Measurements from ENCODE around the gene CYB561D1.

CYB561D1 gene

DNA sequence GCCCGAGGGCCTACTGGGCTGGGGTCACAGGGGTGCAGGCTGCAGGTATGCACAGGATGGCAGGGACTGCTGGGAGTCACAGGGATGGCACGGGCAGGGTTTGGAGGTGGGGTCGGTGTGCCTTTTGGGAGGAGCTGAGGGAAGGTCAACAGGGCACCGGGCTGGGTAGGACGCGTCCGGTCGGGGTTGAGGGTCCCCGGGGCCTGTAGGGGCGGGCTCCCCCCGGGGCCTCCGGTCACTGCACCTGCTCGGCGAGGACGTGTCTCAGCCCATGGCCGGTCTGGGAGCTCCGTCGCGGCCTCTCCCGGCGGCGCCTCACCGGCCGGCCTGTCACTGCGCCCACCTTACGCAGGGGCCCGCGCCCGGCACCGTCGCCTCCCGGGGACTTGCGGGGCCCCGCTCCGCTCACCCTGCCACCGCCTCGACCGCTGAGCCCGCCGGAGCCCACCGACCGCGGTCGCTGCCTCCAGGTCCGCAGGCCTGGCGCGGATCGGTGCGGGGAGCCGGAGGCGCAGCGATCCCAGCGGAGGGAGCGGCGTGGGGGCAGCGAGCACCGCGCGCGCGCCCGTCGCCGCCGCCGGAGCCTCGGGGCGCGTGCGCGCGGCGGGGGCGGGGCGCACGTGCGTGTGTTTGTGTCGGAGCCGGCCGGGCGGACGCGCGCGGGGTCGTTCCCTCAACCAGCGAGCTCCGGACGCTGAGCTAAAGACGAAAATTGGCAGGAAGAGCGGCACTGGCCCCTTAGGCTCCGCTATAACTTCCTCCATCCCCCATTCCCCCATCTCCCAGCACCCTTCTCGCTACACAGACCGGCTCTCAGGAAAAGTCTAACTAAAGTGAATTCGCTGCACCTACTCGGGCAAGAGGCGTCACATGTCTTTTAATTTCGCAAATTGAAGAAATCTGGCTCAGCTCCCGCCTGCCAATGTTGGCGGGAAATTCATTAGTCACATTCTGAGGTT, 15.6 kb downstream of the CYB561D1 start, which contains the start of gene AMIGO1:
Gene AMIGO1, minus strand, starts transcription at position 552 of the 959 bp plus-strand sequence. CDS start 815 bp downstream, outside the sequence.
- TF ChIP-seq Cebpa-rat (IDR thresholded peaks at IDR 0.05) = no peak
- H3K36me3 ChIP-seq = peaks cover 0 to 3% (median 0%) of the 10 kb centered on the region in 11 experiments; a peak in 1 of 22 replicates
- H3K4me2 ChIP-seq = peak within 1 kb of the TSS; percentile 89 to 99 (median 97)
- H3K9me3 ChIP-seq (replicated peaks in 1 of 11) = no peaks in the 10 kb centered on the region
- no peaks in the 10 kb centered on the region for H4K20me1 ChIP-seq
- H3K9ac ChIP-seq = peak within 1 kb of the TSS; percentile 65 to 83 (median 80)
- peak within 1 kb of the TSS; percentile 62 to 85 (median 74) for H3K4me3 ChIP-seq
- H3K4me1 ChIP-seq = peaks cover 10 to 21% (median 15%) of the 10 kb centered on the region in 10 experiments
- H3K27me3 ChIP-seq = peaks cover 0 to 4% (median 0%) of the 10 kb centered on the region in 11 experiments; a peak in 1 of 22 replicates
- peak within 1 kb of the TSS in 10 of 11 experiments; percentile 27 to 64 (median 46); a peak in 16 of 22 replicates for H3K27ac ChIP-seq

DNA sequence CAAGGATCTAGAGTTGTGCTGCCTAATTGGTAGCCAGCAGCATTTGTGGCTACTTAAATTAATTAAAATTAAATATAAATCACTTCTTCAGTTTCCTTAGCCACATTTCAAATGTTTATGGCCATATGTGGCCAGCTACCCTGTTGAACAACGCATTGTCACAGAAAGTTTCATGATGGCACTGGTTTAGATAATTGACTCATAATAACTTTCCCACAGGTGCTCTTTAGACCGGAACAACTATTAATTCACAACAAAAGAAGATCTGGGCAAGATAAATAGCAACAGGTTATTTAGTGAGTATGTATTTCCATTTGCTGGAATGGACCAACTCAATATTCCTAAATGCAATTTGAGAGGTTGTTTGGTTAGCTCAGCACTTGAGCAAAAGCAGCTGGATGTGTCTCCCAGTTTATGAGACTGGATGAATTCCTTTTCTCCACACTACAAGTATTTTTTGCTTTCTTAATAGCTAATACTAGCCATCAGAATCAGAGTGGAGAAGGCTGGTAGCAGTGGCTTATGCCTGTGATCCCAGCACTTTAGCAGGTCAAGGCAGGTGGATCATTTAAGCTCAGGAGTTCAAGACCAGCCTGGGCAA, 19.3 kb downstream of the CYB561D1 start:
- no peak for TF ChIP-seq Cebpa-rat (IDR thresholded peaks at IDR 0.05)
- H3K4me3 ChIP-seq = no peak overlapping the region
- no peaks in the 10 kb centered on the region for H3K9me3 ChIP-seq (replicated peaks in 1 of 11)
- H3K9ac ChIP-seq = no peak overlapping the region
- H4K20me1 ChIP-seq = no peaks in the 10 kb centered on the region
- peaks cover 0 to 4% (median 0%) of the 10 kb centered on the region in 11 experiments; a peak in 1 of 22 replicates for H3K27me3 ChIP-seq
- H3K4me2 ChIP-seq = no peak overlapping the region
- H3K4me1 ChIP-seq = peaks cover 6 to 18% (median 14%) of the 10 kb centered on the region in 10 experiments
- no peaks in the 10 kb centered on the region for H3K36me3 ChIP-seq
- H3K27ac ChIP-seq = no peak overlapping the region

DNA sequence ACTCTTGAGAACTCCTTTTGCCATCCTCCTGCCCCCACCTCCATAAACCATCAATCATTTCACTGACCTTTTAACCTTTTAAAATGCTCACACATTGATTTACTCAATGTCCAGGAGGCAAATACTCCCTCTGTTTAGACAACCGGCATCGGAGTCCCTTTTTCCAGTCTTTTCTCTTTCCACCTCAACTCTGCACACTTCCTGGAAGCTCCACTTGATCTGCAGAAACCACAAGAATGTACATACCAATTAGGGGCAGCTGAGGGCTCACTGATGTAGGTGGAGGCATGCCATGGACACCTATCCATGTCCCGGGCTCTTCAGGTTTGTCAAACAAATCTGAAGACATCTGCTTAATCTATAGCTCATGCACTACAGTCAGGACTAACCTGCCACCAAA, 21.0 kb downstream of the CYB561D1 start:
- TF ChIP-seq Cebpa-rat (IDR thresholded peaks at IDR 0.05) = no peak
- no peaks in the 10 kb centered on the region for H3K36me3 ChIP-seq
- 0 out of 22 replicates have a peak, but pooled peaks cover 0 to 4% (median 0%) of the 10 kb centered on the region in 11 experiments for H3K27me3 ChIP-seq
- no peaks in the 10 kb centered on the region for H3K9me3 ChIP-seq (replicated peaks in 1 of 11)
- H3K4me1 ChIP-seq = peaks cover 5 to 8% (median 7%) of the 10 kb centered on the region in 10 experiments
- H3K9ac ChIP-seq = no peak overlapping the region
- H3K27ac ChIP-seq = no peak overlapping the region
- H3K4me3 ChIP-seq = no peak overlapping the region
- no peak overlapping the region for H3K4me2 ChIP-seq
- H4K20me1 ChIP-seq = no peaks in the 10 kb centered on the region

DNA sequence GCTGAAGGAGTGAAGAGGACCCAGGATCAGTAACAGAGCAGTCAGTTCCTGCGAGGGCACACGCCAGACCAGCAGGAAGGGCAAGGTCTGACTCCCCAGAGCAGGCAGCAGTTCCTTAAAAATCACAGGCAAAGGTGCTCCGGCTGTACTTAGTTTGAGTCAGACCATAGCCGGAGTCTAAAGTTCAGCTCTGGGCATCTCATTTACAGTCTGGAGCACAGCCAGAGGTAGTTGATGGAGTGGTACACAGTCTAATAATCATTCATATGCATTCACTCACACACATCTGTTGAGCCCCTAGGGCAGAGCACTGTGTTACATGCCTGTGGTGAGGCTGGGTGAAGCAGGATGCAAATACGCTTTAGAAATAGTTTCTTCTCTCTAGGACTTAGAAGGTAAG, 23.0 kb downstream of the CYB561D1 start:
- Histone ChIP-seq H3K4me1 (no peaks in the 10 kb centered on the region; a peak in 1 of 20 replicates), H3K27ac (no peak overlapping the region), H4K20me1 (no peaks in the 10 kb centered on the region), H3K27me3 (no peaks in the 10 kb centered on the region), H3K9ac (no peak overlapping the region), H3K9me3 (replicated peaks in 1 of 11) (no peaks in the 10 kb centered on the region), H3K4me2 (no peak overlapping the region), H3K36me3 (no peaks in the 10 kb centered on the region), H3K4me3 (no peak overlapping the region)
- no peak for TF ChIP-seq Cebpa-rat (IDR thresholded peaks at IDR 0.05)

DNA sequence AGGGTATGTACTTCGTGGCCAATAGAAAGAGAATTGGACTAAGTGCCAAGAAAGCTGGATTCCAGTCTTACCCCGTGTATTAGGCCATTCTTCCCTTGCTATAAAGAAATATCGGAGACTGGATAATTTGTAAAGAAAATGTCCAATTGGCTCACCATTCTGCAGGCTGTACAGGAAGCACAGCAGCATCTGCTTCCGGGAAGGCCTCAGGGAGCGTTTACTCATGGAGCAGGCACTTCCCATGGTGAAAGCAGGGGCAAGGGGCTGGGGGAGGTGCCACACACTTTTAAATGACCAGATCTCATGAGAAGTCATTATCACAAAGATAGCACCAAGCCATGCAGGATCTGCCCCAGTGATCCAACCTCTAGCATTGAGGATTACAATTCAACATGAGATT, 23.4 kb downstream of the CYB561D1 start:
- no peak for TF ChIP-seq Cebpa-rat (IDR thresholded peaks at IDR 0.05)
- Histone ChIP-seq H3K36me3 (no peaks in the 10 kb centered on the region), H3K27me3 (no peaks in the 10 kb centered on the region), H3K27ac (no peak overlapping the region), H3K4me1 (no peaks in the 10 kb centered on the region; a peak in 1 of 20 replicates), H4K20me1 (no peaks in the 10 kb centered on the region), H3K9me3 (replicated peaks in 1 of 11) (no peaks in the 10 kb centered on the region), H3K4me3 (no peak overlapping the region), H3K4me2 (no peak overlapping the region), H3K9ac (no peak overlapping the region)

DNA sequence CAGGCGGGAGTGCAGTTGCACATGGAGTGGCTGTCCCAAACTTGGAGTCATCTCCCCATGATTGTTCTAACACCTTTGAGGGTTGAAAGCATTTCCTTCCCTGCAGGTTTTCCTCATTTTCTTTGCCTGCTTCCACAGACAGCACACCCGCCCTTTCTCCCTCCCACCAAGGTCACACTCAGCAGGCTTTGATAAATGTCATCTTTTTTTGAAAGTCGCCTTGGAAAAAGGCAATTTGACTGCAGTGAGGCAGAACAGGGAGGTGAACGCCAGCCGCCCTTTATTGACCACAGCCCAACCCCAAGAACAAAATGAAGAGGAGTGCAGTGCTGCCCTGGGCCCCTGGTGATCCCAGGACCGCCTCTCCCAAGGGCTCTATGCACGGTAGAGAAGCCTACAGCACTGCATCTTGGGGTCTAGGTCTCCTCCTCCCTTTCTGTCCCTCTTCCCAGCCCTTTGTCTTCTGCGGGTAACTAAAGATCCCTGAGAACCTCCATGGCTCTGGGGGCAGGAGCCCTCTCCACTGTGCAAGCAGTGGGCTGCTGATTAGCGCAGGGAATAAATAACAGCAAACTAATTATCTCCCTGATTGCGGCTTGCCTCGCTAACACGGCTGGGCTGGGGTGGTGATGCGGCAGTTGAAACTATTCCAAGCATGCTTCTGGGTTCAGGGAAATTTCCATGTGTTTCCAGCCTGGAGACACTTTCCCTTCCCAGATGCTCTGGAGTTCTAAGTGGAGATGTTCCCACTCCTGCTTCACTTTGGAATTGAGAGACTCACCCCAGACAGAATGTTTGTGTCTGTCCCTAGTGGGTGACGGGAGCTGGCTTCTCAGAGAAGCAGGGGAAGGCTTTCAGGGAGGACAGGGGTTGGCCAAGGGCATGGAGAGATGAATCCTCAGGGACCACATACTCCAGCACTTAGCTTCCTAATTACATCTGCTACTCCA, 27.4 kb downstream of the CYB561D1 start:
- TF ChIP-seq Cebpa-rat (IDR thresholded peaks at IDR 0.05) = no peak
- Histone ChIP-seq H3K27ac (no peak overlapping the region), H3K4me2 (no peak overlapping the region), H3K4me1 (no peaks in the 10 kb centered on the region; a peak in 1 of 20 replicates), H3K27me3 (no peaks in the 10 kb centered on the region), H3K9me3 (replicated peaks in 1 of 11) (no peaks in the 10 kb centered on the region), H3K4me3 (no peak overlapping the region), H3K36me3 (no peaks in the 10 kb centered on the region), H4K20me1 (no peaks in the 10 kb centered on the region), H3K9ac (no peak overlapping the region)

DNA sequence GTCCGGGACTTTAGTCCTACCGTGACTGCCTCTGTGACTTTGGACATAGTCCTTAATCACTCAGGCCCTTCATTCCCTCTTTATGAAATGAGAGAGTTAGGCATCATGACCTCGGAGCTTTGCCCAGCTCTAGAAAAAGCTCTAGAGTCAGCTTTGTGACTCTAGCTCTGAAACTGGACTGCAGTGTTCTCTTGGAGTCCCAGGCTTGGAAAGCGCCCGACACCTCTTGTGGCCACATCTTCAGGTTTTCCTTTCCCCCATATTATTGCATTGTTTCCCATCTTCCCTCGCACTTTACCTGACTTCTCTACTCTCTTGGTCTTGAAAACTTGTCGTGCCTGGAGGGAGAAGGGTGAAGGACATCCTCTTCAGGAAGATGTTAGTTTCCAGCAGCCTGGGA, 28.1 kb downstream of the CYB561D1 start:
- H3K36me3 ChIP-seq = no peaks in the 10 kb centered on the region
- H3K27me3 ChIP-seq = no peaks in the 10 kb centered on the region
- H4K20me1 ChIP-seq = no peaks in the 10 kb centered on the region
- peaks cover 0 to 3% (median under 1%) of the 10 kb centered on the region in 10 experiments; a peak in 9 of 20 replicates for H3K4me1 ChIP-seq
- TF ChIP-seq Cebpa-rat (IDR thresholded peaks at IDR 0.05) = no peak
- no peak overlapping the region for H3K4me2 ChIP-seq
- no peaks in the 10 kb centered on the region for H3K9me3 ChIP-seq (replicated peaks in 1 of 11)
- no peak overlapping the region for H3K4me3 ChIP-seq
- H3K27ac ChIP-seq = no peak overlapping the region
- H3K9ac ChIP-seq = no peak overlapping the region

DNA sequence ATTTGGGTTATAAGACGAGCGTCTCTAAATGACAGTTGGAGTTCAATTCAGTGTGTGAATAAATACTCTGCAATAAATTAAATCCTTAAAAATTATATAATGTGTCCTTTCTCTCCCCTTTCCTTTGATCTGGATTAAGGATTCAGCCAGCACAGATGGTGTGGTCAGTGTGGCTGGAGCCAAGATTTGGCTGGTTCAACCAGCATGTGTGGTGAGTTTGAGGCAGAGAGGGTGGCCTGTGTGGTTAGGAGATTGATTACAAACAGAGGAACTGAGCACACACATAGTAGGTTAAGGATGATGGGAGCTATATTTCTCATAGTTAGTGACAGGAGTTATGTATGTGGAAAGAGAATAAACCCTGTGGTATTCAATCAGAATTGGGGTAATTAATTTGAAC, 29.8 kb downstream of the CYB561D1 start:
- Histone ChIP-seq H3K9me3 (replicated peaks in 1 of 11) (no peaks in the 10 kb centered on the region), H4K20me1 (no peaks in the 10 kb centered on the region), H3K9ac (no peak overlapping the region), H3K36me3 (no peaks in the 10 kb centered on the region), H3K4me1 (peaks cover 0 to 14% (median 8%) of the 10 kb centered on the region in 10 experiments; a peak in 11 of 20 replicates), H3K4me2 (no peak overlapping the region), H3K4me3 (no peak overlapping the region), H3K27me3 (no peaks in the 10 kb centered on the region), H3K27ac (no peak overlapping the region)
- no peak for TF ChIP-seq Cebpa-rat (IDR thresholded peaks at IDR 0.05)

Data from BLaER1 treated with 17β-estradiol and CSF1 and Interleukin-3, amounts not matched to agents 10 nM and 100 nM (cell line).